ENCODE data around the gene TRIP13. TPM values are rescaled to one million over a fixed set of nuclear protein-coding genes. Genes with fewer than 3 reads are reported as not detected.

TRIP13 gene
- total and polyA plus RNA-seq, 2 of the 13 experiments (the other 11 are each of a cell fraction or from before 2014, with no cell fraction given), result 13.5 to 33.0 TPM

DNA sequence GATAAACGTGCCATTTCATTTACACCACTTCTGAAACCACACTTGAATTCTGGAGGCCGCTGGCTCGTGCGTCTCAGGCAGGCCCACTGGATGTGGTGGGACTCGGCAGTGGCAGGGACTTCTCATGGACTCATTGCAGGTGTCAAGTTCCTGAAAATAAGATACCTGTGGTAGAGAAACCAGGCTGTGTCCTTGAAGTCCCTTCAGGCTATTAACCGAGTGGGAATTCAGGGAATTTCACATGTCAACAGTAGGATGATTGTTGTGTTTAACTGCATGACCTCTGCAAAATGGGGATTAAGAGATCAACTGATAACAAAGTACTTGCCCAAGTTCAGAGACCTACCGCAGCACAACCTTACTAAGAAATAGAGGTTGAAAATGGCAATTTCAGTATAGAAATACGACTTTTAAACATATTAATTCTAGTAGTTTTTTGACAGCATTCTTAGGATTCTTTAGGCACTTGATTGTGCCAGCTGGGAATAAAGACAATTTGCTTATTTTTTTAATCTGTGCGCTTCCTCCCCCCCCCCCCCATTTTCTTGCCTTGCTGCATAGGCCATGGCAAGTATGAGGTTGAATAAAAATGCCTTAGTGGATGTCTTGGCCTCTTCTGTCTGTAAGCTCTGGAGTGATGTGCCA, 26.8 kb downstream of the TRIP13 start (continued):
- TF ChIP-seq ZNF660 (CRISPR knock-in tag; IDR thresholded peaks at IDR 0.05; ENCODE audit: borderline replicate concordance, low read depth), result no peak
- TF ChIP-seq SP140L (CRISPR knock-in tag; IDR thresholded peaks at IDR 0.05; ENCODE audit: borderline replicate concordance), result no peak
- no peak for TF ChIP-seq ZBTB20 (CRISPR knock-in tag; IDR thresholded peaks at IDR 0.05; ENCODE audit: borderline replicate concordance, low read depth)
- TF ChIP-seq ZNF136 (CRISPR knock-in tag; IDR thresholded peaks at IDR 0.05; ENCODE audit: low read depth), result no peak
- TF ChIP-seq ZNF567 (CRISPR knock-in tag; IDR thresholded peaks at IDR 0.05; ENCODE audit: borderline replicate concordance), result no peak
- no peak for TF ChIP-seq E2F5 (CRISPR knock-in tag; conservative IDR thresholded peaks at IDR 0.05)
- no peak for TF ChIP-seq ZNF761 (CRISPR knock-in tag; conservative IDR thresholded peaks at IDR 0.05)
- TF ChIP-seq TMF1 (CRISPR knock-in tag; IDR thresholded peaks at IDR 0.05; ENCODE audit: low read depth), result no peak
- TF ChIP-seq YEATS4 (CRISPR knock-in tag; IDR thresholded peaks at IDR 0.05; ENCODE audit: borderline replicate concordance), result no peak
- no peak for TF ChIP-seq ZNF776 (CRISPR knock-in tag; IDR thresholded peaks at IDR 0.05)
- TF ChIP-seq ZFP37 (CRISPR knock-in tag; IDR thresholded peaks at IDR 0.05; ENCODE audit: borderline replicate concordance), result no peak
- TF ChIP-seq, protein P1, sequence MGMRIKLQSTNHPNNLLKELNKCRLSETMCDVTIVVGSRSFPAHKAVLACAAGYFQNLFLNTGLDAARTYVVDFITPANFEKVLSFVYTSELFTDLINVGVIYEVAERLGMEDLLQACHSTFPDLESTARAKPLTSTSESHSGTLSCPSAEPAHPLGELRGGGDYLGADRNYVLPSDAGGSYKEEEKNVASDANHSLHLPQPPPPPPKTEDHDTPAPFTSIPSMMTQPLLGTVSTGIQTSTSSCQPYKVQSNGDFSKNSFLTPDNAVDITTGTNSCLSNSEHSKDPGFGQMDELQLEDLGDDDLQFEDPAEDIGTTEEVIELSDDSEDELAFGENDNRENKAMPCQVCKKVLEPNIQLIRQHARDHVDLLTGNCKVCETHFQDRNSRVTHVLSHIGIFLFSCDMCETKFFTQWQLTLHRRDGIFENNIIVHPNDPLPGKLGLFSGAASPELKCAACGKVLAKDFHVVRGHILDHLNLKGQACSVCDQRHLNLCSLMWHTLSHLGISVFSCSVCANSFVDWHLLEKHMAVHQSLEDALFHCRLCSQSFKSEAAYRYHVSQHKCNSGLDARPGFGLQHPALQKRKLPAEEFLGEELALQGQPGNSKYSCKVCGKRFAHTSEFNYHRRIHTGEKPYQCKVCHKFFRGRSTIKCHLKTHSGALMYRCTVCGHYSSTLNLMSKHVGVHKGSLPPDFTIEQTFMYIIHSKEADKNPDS (CRISPR knock-in tag; IDR thresholded peaks at IDR 0.05), result no peak
- TF ChIP-seq HOMEZ (CRISPR knock-in tag; IDR thresholded peaks at IDR 0.05; ENCODE audit: low read depth), result peak; percentile 67; the same call in 1 of the 2 replicates
- TF ChIP-seq SMC3 (IDR thresholded peaks at IDR 0.05; ENCODE audit: low read length), result no peak
- no peak for TF ChIP-seq ZNF333 (CRISPR knock-in tag; IDR thresholded peaks at IDR 0.05; ENCODE audit: borderline replicate concordance)
- peak; percentile 89 for TF ChIP-seq ZSCAN9 (CRISPR knock-in tag; IDR thresholded peaks at IDR 0.05; ENCODE audit: borderline replicate concordance)
- no peak for TF ChIP-seq JUN (CRISPR knock-in tag; IDR thresholded peaks at IDR 0.05)
- TF ChIP-seq BCL6 (CRISPR knock-in tag; IDR thresholded peaks at IDR 0.05), result peak; percentile 100
- TF ChIP-seq RBM22 (optimal IDR thresholded peaks at IDR 0.05; ENCODE audit: low read length), result no peak
- TF ChIP-seq IRF2 (CRISPR knock-in tag; IDR thresholded peaks at IDR 0.05), result peak; percentile 67; the same call in 1 of the 2 replicates
- TF ChIP-seq TP53 (CRISPR knock-in tag; conservative IDR thresholded peaks at IDR 0.05), result no peak
- TF ChIP-seq HDAC6 (IDR thresholded peaks at IDR 0.05; ENCODE audit: low read depth, low read length), result no peak
- no peak for TF ChIP-seq U2AF1 (optimal IDR thresholded peaks at IDR 0.05; ENCODE audit: low read depth, low read length)
- TF ChIP-seq, protein P2, sequence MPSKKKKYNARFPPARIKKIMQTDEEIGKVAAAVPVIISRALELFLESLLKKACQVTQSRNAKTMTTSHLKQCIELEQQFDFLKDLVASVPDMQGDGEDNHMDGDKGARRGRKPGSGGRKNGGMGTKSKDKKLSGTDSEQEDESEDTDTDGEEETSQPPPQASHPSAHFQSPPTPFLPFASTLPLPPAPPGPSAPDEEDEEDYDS (CRISPR knock-in tag; IDR thresholded peaks at IDR 0.05), result 0 out of 2 replicates have a peak, but pooled peaks have one; percentile 24
- peak; percentile 77; the same call in 1 of the 2 replicates for TF ChIP-seq ZKSCAN8 (CRISPR knock-in tag; IDR thresholded peaks at IDR 0.05; ENCODE audit: borderline replicate concordance)
- TF ChIP-seq ZNF292 (CRISPR knock-in tag; IDR thresholded peaks at IDR 0.05; ENCODE audit: borderline replicate concordance, low read depth), result no peak
- no peak for TF ChIP-seq NCOA1 (CRISPR knock-in tag; IDR thresholded peaks at IDR 0.05)
- no peak for TF ChIP-seq ATAD3A (CRISPR knock-in tag; IDR thresholded peaks at IDR 0.05)

Measured in HepG2 (cell line).